SK-N-SH (cell line): Measurements from ENCODE around the gene PTK7.

Source experiments
- CTCF ChIP-seq: fragments of 200-600 bp; sonication (generic); IDR thresholded peaks from 2 replicates; pipeline ENCODE4 v1.6.1; 2017; ENCODE audit warnings: antibody characterized with exemption, mild to moderate bottlenecking, moderate library complexity
- MAX ChIP-seq: IDR thresholded peaks from 2 replicates; pipeline ENCODE4 v1.4.0; 2012; ENCODE audit warnings: low read depth
- POLR2AphosphoS5 ChIP-seq: IDR thresholded peaks from 2 replicates; pipeline ENCODE4 v1.6.1; 2012; ENCODE audit warnings: low read depth, low read length
- TCF12 ChIP-seq: IDR thresholded peaks from 2 replicates; pipeline ENCODE4 v1.4.0; 2012

GRCh38 chr6:43033496-43034189 lies 42.5 kb upstream of the PTK7 start:
- TF ChIP-seq CTCF, result no peak
- no peak for TF ChIP-seq MAX
- TF ChIP-seq POLR2AphosphoS5, result no peak
- TF ChIP-seq TCF12, result no peak
